ENCODE data around the gene LIMD2. TPM values are rescaled to one million over a fixed set of nuclear protein-coding genes. Genes with fewer than 3 reads are reported as not detected.

LIMD2 gene
- total RNA-seq, 1 donor: 191 TPM

Other genes starting within 250 kb of the LIMD2 start
- 14.5 TPM for gene ACE, start 223.1 kb downstream of the LIMD2 start, total RNA-seq
- not detected for gene KCNH6, start 176.8 kb downstream of the LIMD2 start, total RNA-seq
- 81.9 TPM for gene DCAF7, start 149.6 kb downstream of the LIMD2 start, total RNA-seq
- 7.8 TPM for gene TACO1, start 99.2 kb downstream of the LIMD2 start, total RNA-seq
- 68.1 TPM for gene MAP3K3, start 77.7 kb downstream of the LIMD2 start, total RNA-seq
- 42.0 TPM for gene STRADA, start 41.7 kb upstream of the LIMD2 start, total RNA-seq
- gene CCDC47, start 73.5 kb upstream of the LIMD2 start, total RNA-seq: 25.3 TPM
- gene DDX42, start 74.0 kb upstream of the LIMD2 start, total RNA-seq: 38.0 TPM
- 43.4 TPM for gene PSMC5, start 127.3 kb upstream of the LIMD2 start, total RNA-seq
- gene FTSJ3, start 127.5 kb upstream of the LIMD2 start, total RNA-seq: 47.9 TPM
- gene SMARCD2, start 142.6 kb upstream of the LIMD2 start, total RNA-seq: 211 TPM
- gene CSH2, start 173.6 kb upstream of the LIMD2 start, total RNA-seq: not detected
- gene GH2, start 181.8 kb upstream of the LIMD2 start, total RNA-seq: not detected
- gene CSH1, start 196.4 kb upstream of the LIMD2 start, total RNA-seq: not detected
- not detected for gene CSHL1, start 211.1 kb upstream of the LIMD2 start, total RNA-seq
- not detected for gene GH1, start 218.7 kb upstream of the LIMD2 start, total RNA-seq
- 67.1 TPM for gene CD79B, start 232.2 kb upstream of the LIMD2 start, total RNA-seq

All from hematopoietic multipotent progenitor cell (in vitro differentiated cells).